Smooth muscle cell (in vitro differentiated cells): ENCODE measurements around the gene RTL1. TPM values are rescaled to one million over a fixed set of nuclear protein-coding genes. Genes with fewer than 3 reads are reported as not detected.

Source experiments
- DNase-seq: peaks from one replicate; lab custom pipeline; 2025; ENCODE audit not compliant: unreplicated experiment; lab: John Stamatoyannopoulos, UW
- H2AFZ ChIP-seq: fragments of 200-600 bp; sonication (generic); 2 replicates; pipeline ENCODE4 v1.6.0; 2016; ENCODE audit warnings: antibody characterized with exemption, low read depth, mild to moderate bottlenecking
- H3F3A ChIP-seq: fragments of 200-600 bp; sonication (generic); 2 replicates; pipeline ENCODE4 v1.6.0; 2017; ENCODE audit warnings: antibody characterized with exemption, low read depth
- H3K27ac ChIP-seq: fragments of 200-600 bp; sonication (generic); 2 replicates; pipeline ENCODE4 v1.5.1; 2016; ENCODE audit warnings: low read depth, mild to moderate bottlenecking
- H3K27me3 ChIP-seq: fragments of 200-600 bp; sonication (generic); 2 replicates; pipeline ENCODE4 v1.6.1; 2016; ENCODE audit warnings: low read depth, mild to moderate bottlenecking
- H3K36me3 ChIP-seq: fragments of 200-600 bp; sonication (generic); 2 replicates; pipeline ENCODE4 v1.5.1; 2016; ENCODE audit warnings: low read depth
- H3K4me1 ChIP-seq: fragments of 200-600 bp; sonication (generic); 2 replicates; pipeline ENCODE4 v1.5.1; 2016; ENCODE audit warnings: low read depth
- H3K4me2 ChIP-seq: fragments of 200-600 bp; sonication (generic); 2 replicates; pipeline ENCODE4 v1.6.0; 2016; ENCODE audit warnings: mild to moderate bottlenecking
- H3K4me3 ChIP-seq: fragments of 200-600 bp; sonication (generic); 2 replicates; pipeline ENCODE4 v1.5.1; 2016; ENCODE audit warnings: mild to moderate bottlenecking
- H3K79me2 ChIP-seq: fragments of 200-600 bp; sonication (generic); 2 replicates; pipeline ENCODE4 v1.6.0; 2016; ENCODE audit warnings: low read depth, mild to moderate bottlenecking
- H3K9ac ChIP-seq: fragments of 200-600 bp; sonication (generic); 2 replicates; pipeline ENCODE4 v1.6.0; 2016; ENCODE audit warnings: low read depth
- H3K9me3 ChIP-seq: fragments of 200-600 bp; sonication (generic); replicated peaks from 2 replicates; pipeline ENCODE4 v1.5.1; 2016; ENCODE audit warnings: low read depth
- H4K20me1 ChIP-seq: fragments of 200-600 bp; sonication (generic); 2 replicates; pipeline ENCODE4 v1.6.0; 2016; ENCODE audit warnings: low read depth
- WGBS: methylation state at CpG from one replicate; pipeline ENCODE4 v1.1.7; 2016; ENCODE audit warnings: low lambda C conversion rate; 5-methylcytosine and 5-hydroxymethylcytosine counted together
- polyA plus RNA-seq: library from polyadenylated mRNA; unstranded; fragments of >200 nt; fragmentation: Nextera tagmentation; extraction: Ambion mirVana; gene quantifications from 2 replicates; pipeline ENCODE4 v1.2.1, GENCODE V29; 2016
- total RNA-seq: library from RNA; depleted of rRNA; stranded (reverse); fragments of >200 nt; gene quantifications from 2 replicates; pipeline ENCODE4 v1.2.3, GENCODE V29; 2014
- TF ChIP-seq, protein P1 (sequence below): fragments of 200-600 bp; sonication (generic); IDR thresholded peaks from 2 replicates; pipeline ENCODE4 v1.5.1; 2017; ENCODE audit warnings: borderline replicate concordance, mild to moderate bottlenecking, antibody characterized with exemption; ENCODE audit not compliant: insufficient read depth, poor library complexity, severe bottlenecking

The RTL1 gene
- total and polyA plus RNA-seq, 2 experiments from 2014 or later, result 6.7 to 13.9 TPM

DNA sequence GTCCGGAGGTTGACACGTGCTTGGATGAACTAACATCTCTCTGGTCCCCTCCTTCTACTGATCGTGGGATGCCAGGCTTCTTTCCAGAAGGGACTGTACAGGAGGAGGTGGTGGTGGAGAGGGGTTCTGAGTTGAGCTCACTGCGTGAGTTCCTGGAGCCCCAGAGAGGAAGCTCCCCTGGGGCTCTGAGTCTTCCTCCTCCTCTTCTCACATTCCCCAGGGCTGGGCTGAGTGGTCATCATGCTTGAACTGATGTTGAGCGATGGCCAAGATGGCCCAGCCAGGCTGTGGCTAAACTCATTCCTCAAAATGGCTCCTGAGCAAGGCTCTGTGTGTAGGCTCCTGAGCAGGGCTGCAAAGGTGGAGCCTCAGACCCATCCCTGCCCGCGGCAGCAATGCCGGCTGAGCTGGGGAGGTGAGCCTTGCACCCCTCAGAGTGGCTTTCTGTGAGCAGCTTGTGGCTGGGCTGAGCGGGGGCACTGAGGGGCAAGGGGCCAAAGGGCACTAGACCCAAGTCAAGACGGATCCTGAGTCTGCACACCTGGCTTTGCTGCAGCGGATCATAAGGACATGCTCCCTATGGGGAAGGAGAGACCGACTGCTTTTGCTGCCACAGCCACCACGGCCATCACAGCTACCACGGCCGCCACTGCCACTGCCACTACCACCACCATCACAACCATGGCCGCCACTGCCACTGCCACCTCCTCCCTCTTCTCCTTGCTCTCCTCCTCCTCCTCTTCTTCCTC lies 42.2 kb downstream of the RTL1 start:
- TF ChIP-seq, protein P1, sequence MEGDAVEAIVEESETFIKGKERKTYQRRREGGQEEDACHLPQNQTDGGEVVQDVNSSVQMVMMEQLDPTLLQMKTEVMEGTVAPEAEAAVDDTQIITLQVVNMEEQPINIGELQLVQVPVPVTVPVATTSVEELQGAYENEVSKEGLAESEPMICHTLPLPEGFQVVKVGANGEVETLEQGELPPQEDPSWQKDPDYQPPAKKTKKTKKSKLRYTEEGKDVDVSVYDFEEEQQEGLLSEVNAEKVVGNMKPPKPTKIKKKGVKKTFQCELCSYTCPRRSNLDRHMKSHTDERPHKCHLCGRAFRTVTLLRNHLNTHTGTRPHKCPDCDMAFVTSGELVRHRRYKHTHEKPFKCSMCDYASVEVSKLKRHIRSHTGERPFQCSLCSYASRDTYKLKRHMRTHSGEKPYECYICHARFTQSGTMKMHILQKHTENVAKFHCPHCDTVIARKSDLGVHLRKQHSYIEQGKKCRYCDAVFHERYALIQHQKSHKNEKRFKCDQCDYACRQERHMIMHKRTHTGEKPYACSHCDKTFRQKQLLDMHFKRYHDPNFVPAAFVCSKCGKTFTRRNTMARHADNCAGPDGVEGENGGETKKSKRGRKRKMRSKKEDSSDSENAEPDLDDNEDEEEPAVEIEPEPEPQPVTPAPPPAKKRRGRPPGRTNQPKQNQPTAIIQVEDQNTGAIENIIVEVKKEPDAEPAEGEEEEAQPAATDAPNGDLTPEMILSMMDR, result no peak
- WGBS, result 93% methylated on average over 16 of the region's 16 CpGs
- no peaks in the 10 kb centered on the region for H3K27me3 ChIP-seq
- DNase-seq, result no peak
- no peaks in the 10 kb centered on the region for H3F3A ChIP-seq
- H2AFZ ChIP-seq, result no peak overlapping the region
- H3K9me3 ChIP-seq, result no peaks in the 10 kb centered on the region
- H4K20me1 ChIP-seq, result no peaks in the 10 kb centered on the region
- H3K4me2 ChIP-seq, result no peak overlapping the region
- H3K79me2 ChIP-seq, result no peaks in the 10 kb centered on the region
- no peak overlapping the region for H3K27ac ChIP-seq
- no peaks in the 10 kb centered on the region for H3K36me3 ChIP-seq
- H3K4me1 ChIP-seq, result no peaks in the 10 kb centered on the region
- no peak overlapping the region for H3K9ac ChIP-seq
- no peak overlapping the region for H3K4me3 ChIP-seq

DNA sequence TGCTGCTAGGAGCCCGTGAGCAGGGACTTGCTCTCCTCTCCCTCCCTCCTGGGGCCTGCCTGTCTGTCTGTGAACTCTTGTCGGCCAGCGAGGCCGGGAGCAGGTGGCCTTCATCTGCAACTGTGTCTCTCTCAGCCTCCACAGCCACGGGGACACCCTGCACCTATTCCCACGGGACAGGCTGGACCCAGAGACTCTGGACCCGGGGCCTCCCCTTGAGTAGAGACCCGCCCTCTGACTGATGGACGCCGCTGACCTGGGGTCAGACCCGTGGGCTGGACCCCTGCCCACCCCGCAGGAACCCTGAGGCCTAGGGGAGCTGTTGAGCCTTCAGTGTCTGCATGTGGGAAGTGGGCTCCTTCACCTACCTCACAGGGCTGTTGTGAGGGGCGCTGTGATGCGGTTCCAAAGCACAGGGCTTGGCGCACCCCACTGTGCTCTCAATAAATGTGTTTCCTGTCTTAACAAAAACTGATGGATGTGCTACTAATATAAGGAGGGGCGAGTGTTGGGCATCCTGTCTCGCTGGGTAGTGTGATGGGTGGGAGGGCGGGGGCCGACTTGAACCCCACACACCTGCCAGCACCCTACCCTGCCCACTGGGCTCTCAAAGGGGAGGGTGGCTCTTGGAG lies 42.9 kb downstream of the RTL1 start:
- TF ChIP-seq, protein P1, result no peak
- Histone ChIP-seq H3K27me3 (no peaks in the 10 kb centered on the region), H3K27ac (no peak overlapping the region), H4K20me1 (no peaks in the 10 kb centered on the region), H3K4me3 (no peak overlapping the region), H3F3A (no peaks in the 10 kb centered on the region), H3K36me3 (no peaks in the 10 kb centered on the region), H3K4me2 (no peak overlapping the region), H2AFZ (no peak overlapping the region), H3K9me3 (no peaks in the 10 kb centered on the region), H3K79me2 (no peaks in the 10 kb centered on the region), H3K9ac (no peak overlapping the region), H3K4me1 (no peaks in the 10 kb centered on the region)
- DNase-seq, result no peak
- WGBS, result 93% methylated on average over 19 of the region's 19 CpGs

DNA sequence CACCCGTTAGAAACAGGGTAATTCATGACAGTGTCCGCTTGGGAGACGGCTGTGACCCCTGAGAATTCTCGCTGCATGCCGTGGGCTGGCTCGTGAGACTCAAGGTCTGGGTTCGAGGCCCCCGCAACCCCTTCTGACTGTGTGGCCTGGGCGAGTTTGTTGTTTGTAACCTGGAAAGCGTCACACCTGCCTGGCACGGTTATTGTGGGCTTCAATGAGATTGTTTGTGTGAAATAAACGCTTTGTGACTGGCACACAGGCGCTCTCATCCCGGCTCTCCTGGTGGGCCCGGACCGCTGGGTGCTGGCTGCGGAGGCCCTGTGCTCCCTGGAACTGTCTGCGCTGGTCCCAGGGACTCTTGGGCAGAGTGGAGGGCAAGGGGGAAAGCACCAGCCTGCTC lies 43.7 kb downstream of the RTL1 start:
- Histone ChIP-seq H3K4me3 (no peak overlapping the region), H3F3A (no peaks in the 10 kb centered on the region), H3K36me3 (no peaks in the 10 kb centered on the region), H3K79me2 (no peaks in the 10 kb centered on the region), H3K9me3 (no peaks in the 10 kb centered on the region), H4K20me1 (no peaks in the 10 kb centered on the region), H3K4me2 (no peak overlapping the region), H3K4me1 (no peaks in the 10 kb centered on the region), H3K27me3 (no peaks in the 10 kb centered on the region), H3K27ac (no peak overlapping the region), H3K9ac (no peak overlapping the region), H2AFZ (no peak overlapping the region)
- WGBS, result 94% methylated on average over 18 of the region's 18 CpGs
- DNase-seq, result no peak
- TF ChIP-seq, protein P1, result no peak

DNA sequence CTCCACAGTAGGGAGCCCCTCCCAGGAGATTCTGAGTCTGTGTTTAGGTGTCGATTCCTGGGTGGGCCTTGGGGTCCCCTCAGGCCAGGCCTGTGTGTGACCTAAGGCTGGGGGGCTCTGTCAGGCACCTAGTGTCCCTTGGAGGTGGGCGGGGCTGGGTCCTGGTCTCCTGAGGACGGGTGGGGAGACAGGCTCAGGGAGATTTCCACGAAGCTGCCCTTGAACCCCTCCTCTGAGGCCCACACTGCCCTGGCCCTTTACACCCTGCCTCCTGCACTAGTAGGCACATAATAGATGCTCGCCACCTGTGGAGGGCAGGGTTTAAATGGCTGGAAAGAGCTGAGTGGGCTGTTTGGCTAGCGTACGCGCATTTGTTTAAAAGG lies 44.7 kb downstream of the RTL1 start:
- Histone ChIP-seq H3K4me3 (no peak overlapping the region), H3K27me3 (no peaks in the 10 kb centered on the region), H3K4me2 (no peak overlapping the region), H3K9ac (no peak overlapping the region), H3K36me3 (no peaks in the 10 kb centered on the region), H3K4me1 (no peaks in the 10 kb centered on the region), H2AFZ (no peak overlapping the region), H3K27ac (no peak overlapping the region), H4K20me1 (no peaks in the 10 kb centered on the region), H3F3A (no peaks in the 10 kb centered on the region), H3K9me3 (no peaks in the 10 kb centered on the region), H3K79me2 (no peaks in the 10 kb centered on the region)
- 95% methylated on average over 8 of the region's 8 CpGs for WGBS
- no peak for DNase-seq
- TF ChIP-seq, protein P1, result no peak
